GM18861 (cell line): Measurements from ENCODE around the gene PICK1.

Experiments used
- ATAC-seq: cut with Tn5 transposase; IDR thresholded peaks from one replicate; pipeline ENCODE4 v1.9.1; 2021; ENCODE audit not compliant: unreplicated experiment

Gene PICK1

GRCh38 chr22:38056969-38057891 lies at the start of gene PICK1:
Gene PICK1 (plus strand): TSS chr22:38057404. CDS start chr22:38057810, 406 bp downstream.
- no peak for ATAC-seq

GRCh38 chr22:38009000-38009806 lies 48.0 kb upstream of the PICK1 start:
- no peak for ATAC-seq

GRCh38 chr22:38012604-38013072 lies 44.6 kb upstream of the PICK1 start:
- no peak for ATAC-seq

- no peak for ATAC-seq
Observed at GRCh38 chr22:38014083-38014482, 43.1 kb upstream of the PICK1 start.

GRCh38 chr22:38016182-38017151 lies 40.7 kb upstream of the PICK1 start:
- no peak for ATAC-seq

GRCh38 chr22:38017272-38017920 lies 39.8 kb upstream of the PICK1 start:
- no peak for ATAC-seq

GRCh38 chr22:38017939-38018885 lies 39.0 kb upstream of the PICK1 start:
- no peak for ATAC-seq

GRCh38 chr22:38018938-38019827 lies 38.0 kb upstream of the PICK1 start:
- ATAC-seq, result no peak

- ATAC-seq, result no peak
Observed at GRCh38 chr22:38021206-38021605, 36.0 kb upstream of the PICK1 start.

GRCh38 chr22:38023045-38023444 lies 34.2 kb upstream of the PICK1 start:
- no peak for ATAC-seq

- no peak for ATAC-seq
Observed at GRCh38 chr22:38025514-38025913, 31.7 kb upstream of the PICK1 start.

- ATAC-seq, result no peak
Observed at GRCh38 chr22:38026130-38027111, 30.8 kb upstream of the PICK1 start.

GRCh38 chr22:38027487-38027886 lies 29.7 kb upstream of the PICK1 start:
- ATAC-seq, result no peak

- no peak for ATAC-seq
Observed at GRCh38 chr22:38028344-38029130, 28.7 kb upstream of the PICK1 start.

GRCh38 chr22:38029370-38029769 lies 27.8 kb upstream of the PICK1 start:
- no peak for ATAC-seq

- ATAC-seq, result no peak
Observed at GRCh38 chr22:38029901-38030300, 27.3 kb upstream of the PICK1 start.
